ENCODE data around the gene ADGRV1.
"Not testable (repeated sequence)": the region's sequence is repeated elsewhere in the genome, so short reads cannot be mapped to it uniquely, and the experiment has no call there.

ADGRV1 gene

GRCh38 chr5:90792725-90793124, 234.1 kb downstream of the ADGRV1 start:
- no peak overlapping the region for H3K27ac ChIP-seq
- H3K4me3 ChIP-seq, result no peak overlapping the region
- no peak for TF ChIP-seq CTCF (IDR thresholded peaks at IDR 0.05)
- no peak for DNase-seq (ENCODE audit: low spot score)

GRCh38 chr5:90793183-90793582, 234.6 kb downstream of the ADGRV1 start:
- H3K4me3 ChIP-seq, result no peak overlapping the region
- TF ChIP-seq CTCF (IDR thresholded peaks at IDR 0.05), result no peak
- H3K27ac ChIP-seq, result no peak overlapping the region
- no peak for DNase-seq (ENCODE audit: low spot score)

GRCh38 chr5:90796919-90797318, 238.3 kb downstream of the ADGRV1 start:
- not testable (repeated sequence) for H3K4me3 ChIP-seq; DNase-seq (ENCODE audit: low spot score); H3K27ac ChIP-seq

- DNase-seq (ENCODE audit: low spot score); H3K27ac ChIP-seq; H3K4me3 ChIP-seq: not testable (repeated sequence)
These were observed 241.5 kb downstream of the ADGRV1 start for GRCh38 chr5:90800082-90800481.

- H3K4me3 ChIP-seq; H3K27ac ChIP-seq; DNase-seq (ENCODE audit: low spot score): not testable (repeated sequence)
These were observed 241.9 kb downstream of the ADGRV1 start for GRCh38 chr5:90800515-90800914.

- Histone ChIP-seq H3K4me3 (no peak overlapping the region), H3K27ac (no peak overlapping the region)
- no peak for TF ChIP-seq CTCF (IDR thresholded peaks at IDR 0.05)
- no peak for DNase-seq (ENCODE audit: low spot score)
These were observed 244.1 kb downstream of the ADGRV1 start for GRCh38 chr5:90802474-90803317.

- DNase-seq (ENCODE audit: low spot score), result no peak
- no peak for TF ChIP-seq CTCF (IDR thresholded peaks at IDR 0.05)
- no peak overlapping the region for H3K4me3 ChIP-seq
- H3K27ac ChIP-seq, result no peak overlapping the region
These were observed 244.8 kb downstream of the ADGRV1 start for GRCh38 chr5:90803381-90803780.

GRCh38 chr5:90803876-90804275, 245.3 kb downstream of the ADGRV1 start:
- DNase-seq (ENCODE audit: low spot score), result no peak
- no peak for TF ChIP-seq CTCF (IDR thresholded peaks at IDR 0.05)
- Histone ChIP-seq H3K4me3 (no peak overlapping the region), H3K27ac (no peak overlapping the region)
